ENCODE data around the gene KDM4C.

DNA sequence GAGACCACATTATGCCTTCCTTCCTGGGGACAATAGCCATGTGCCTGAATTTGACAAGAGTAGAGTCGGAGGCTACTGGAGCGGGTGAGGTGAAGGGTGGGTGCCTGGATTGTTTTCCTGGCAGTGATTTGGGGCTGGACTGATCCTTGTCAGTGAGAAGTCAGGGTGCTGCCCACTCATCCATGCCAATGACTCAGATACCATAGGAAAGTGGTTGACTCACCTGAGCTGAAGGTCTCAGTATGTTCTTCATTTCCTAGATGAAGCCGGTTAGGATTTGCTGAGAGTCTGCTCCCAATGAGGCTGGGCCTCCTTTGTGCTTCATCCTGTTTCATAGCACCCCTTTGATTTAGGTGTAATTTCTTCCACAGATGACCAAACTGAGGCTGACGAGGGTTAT, 366.0 kb downstream of the KDM4C start:
- TF ChIP-seq, protein P1, sequence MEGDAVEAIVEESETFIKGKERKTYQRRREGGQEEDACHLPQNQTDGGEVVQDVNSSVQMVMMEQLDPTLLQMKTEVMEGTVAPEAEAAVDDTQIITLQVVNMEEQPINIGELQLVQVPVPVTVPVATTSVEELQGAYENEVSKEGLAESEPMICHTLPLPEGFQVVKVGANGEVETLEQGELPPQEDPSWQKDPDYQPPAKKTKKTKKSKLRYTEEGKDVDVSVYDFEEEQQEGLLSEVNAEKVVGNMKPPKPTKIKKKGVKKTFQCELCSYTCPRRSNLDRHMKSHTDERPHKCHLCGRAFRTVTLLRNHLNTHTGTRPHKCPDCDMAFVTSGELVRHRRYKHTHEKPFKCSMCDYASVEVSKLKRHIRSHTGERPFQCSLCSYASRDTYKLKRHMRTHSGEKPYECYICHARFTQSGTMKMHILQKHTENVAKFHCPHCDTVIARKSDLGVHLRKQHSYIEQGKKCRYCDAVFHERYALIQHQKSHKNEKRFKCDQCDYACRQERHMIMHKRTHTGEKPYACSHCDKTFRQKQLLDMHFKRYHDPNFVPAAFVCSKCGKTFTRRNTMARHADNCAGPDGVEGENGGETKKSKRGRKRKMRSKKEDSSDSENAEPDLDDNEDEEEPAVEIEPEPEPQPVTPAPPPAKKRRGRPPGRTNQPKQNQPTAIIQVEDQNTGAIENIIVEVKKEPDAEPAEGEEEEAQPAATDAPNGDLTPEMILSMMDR (IDR thresholded peaks at IDR 0.05), result no peak
- TF ChIP-seq POLR2A (IDR thresholded peaks at IDR 0.05; ENCODE audit: low read depth) (no peak), POLR2AphosphoS5 (IDR thresholded peaks at IDR 0.05) (no peak), EP300 (IDR thresholded peaks at IDR 0.05) (no peak)
